DMS53 treated with DMSO at 0.1 percent for 48 hours (cell line): ENCODE measurements around the gene IQCF2.
"Not testable (repeated sequence)": the region's sequence is repeated elsewhere in the genome, so short reads cannot be mapped to it uniquely, and the experiment has no call there.

ENCODE experiments used
- DNase-seq: peaks from one replicate; lab custom pipeline; 2025; ENCODE audit not compliant: unreplicated experiment; lab: John Stamatoyannopoulos, UW

The IQCF2 gene

DNA sequence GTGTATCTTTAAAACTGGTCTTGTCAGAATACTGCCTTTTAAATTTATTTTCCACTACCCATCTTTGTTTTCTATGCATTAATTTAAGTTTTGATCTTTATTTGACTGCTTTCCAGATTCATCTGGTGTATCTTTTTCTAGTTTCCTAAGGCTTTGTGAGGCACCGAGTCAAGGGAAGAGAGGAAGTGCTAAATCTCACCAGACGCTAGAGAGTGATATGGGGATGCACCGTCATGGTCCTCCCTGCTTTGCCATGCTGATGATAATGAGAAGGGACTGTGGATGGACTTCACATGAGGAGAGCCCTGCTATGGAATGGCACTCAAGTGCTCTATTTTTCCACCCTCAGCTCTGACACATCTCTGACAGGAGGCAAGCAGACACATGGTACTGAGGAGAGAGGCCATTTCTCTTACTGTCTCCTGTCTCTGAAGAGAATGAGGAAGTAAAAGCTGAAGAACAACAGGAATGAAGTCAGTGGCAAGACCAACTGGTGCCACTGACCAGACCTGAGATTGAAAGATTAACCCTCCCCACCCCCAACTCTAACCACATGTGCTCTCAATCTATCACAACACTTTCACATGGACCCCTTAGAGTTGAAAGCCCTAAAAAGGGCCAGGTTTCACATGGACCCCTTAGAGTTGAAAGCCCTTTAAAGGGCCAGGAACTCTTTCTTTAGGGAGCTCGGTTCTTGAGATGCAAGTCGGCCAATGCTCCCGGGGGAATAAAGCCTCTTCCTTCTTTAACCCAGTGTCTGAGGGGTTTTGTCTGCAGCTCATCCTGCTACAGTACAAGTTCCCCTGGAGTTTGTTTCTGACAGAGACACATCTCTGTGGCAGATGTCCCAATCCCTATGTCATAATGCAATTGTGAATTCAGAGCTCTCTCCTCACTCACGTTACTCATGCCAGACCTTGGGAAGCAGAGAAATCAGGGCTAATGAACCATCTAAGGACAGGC, at the start of gene IQCF2:
TSS of gene IQCF2 (plus strand) at position 913 of the 963 bp plus-strand sequence. CDS start 52 bp downstream, outside the sequence.
- no peak for DNase-seq

DNA sequence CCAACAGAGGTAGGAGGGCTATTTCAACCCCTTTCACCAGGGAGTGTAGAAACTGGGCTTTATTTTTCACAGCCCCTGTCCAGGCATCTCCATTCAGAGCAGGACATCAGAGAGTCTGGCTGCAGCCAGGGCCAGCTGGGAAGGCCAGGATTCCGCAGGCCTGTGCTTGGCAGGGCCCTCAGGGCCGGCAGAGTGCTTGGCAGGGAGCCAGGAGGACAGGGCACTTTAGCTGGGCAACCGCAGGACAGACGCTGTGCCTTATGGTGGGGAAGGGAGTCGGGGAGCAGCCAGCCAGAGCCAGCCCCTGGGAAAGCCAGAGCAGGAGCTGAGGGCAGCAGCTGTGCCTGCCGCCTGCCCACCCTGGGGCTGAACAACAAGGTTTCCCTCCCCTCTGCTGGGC, 47.9 kb upstream of the IQCF2 start:
- no peak for DNase-seq

DNA sequence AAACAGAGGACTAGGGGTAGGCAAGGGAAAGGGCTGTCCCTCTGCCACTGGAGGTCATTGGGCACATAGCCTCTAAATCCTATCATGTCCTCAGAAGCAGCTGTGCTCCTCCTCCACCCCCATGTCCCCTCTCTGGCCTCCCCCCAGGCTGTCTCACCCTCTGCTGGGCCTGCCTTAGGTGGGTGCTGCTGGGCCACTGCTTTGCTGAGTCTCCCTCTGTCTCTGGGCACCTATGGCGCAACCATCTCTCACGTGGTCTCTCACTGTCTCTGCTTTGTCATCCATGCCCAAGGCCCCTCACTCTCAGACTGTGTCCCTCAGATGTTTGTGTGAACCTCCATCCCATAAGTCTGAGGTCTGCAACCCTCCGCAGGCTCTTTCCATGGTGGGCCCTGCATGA, 47.4 kb upstream of the IQCF2 start:
- DNase-seq, result no peak

DNA sequence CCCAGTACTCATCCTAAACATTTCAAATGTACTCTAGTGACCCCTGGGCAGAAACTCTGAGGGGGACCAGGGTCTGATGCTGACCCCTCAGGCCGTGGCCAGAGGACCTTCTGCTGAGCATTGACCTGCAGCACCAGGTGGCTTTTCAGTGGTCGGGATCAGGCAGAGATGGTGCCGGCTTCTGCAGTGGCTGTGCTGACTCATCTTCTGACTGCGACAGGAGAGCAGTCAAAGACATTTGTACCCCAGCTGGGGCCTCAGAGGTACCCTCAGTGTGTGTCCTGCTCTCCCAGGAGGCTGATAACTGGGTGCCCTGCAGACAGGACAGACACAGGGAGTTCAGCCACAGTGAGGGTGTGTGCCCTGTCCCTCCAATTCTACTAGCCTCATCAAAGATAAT, 45.8 kb upstream of the IQCF2 start:
- DNase-seq, result no peak

DNA sequence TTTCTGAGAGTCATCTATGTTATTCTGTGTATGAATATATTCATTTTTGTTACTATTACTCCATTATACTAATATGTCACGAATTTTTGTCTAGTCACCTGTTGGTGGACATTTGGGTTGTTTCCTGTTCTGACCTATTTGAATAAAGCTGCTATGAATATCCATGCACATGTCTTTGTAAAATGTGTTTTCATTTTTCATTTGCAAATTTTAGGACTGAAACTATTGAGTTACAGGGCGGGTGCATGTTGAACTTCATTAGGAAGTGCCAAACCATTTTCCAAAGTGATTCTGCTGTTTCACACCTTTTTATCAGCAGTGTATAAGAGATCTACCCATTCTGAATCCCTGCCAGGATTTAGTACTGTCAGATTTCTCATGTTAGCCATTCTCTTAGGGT, 44.7 kb upstream of the IQCF2 start:
- DNase-seq, result no peak

DNA sequence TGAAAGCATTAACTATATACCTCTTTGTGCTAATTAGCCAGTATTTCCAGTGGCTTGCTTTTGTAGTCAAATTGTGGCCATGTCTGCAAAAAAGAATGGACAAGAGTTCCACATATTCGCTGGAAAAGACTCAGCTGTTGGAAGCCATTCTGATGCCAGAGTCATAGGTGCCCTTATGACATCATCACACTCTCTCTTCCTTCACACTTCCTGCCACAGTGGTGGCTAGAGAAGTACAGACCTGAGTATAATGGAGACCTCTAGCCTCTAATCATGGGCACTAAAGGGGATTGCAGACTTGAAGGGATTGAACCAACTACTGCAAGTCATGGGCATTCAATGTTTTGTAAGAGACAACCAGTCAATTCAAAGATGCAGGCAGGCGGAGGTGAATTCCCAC, 44.0 kb upstream of the IQCF2 start:
- DNase-seq, result no peak

DNA sequence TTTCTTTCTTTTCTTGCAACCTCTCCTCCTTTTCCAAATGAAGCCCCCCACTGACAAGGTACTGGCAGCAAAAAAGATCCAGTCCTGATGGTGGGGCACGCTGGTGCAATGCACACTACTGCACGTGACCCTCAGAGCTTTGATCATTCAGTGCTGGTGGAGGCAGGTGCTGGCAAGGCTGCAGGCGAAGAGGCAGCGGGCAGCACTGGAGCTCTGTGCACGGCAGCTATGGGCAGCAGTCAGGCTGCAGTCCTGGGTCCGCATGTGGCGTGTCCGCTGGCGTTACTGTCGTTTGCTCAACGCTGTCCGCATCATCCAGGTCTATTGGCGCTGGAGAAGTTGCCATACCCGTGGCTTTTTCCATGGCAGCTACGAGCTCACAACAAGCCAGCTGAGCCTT, 42.3 kb upstream of the IQCF2 start:
- no peak for DNase-seq

DNA sequence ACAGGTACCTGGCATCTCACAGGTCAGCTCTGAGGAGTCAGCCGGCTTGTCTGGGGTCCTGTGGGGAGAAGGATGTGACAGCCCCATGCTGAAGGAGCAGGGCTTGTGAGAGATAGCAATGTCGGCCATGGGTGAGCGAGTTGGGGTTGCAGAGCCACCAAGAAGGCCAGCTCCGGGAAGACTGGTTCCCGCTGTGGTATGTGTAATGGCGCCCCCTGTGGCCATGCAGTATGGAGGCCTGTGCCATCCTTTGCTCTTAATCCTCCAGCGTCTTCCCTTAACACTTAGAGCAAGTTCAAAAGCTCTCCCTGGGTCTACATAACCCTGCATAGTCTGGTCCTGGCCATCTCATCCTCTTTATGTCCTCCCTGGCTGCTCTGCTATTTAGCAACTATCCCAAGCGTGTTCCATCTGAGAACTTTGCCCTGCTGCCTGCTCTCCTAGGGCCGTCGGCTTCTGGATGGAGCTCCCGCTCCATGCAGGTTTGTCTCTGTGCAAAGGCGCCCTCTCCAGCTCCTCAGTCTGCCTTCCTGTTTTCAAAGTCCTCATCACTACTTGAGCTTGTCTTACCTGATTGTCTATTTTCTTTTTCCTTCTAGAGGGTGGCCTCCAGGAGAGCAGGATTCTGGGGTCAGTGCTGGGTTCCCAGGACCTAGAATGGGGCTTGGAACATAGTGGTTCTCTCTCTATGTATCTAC, 41.6 kb upstream of the IQCF2 start:
- DNase-seq, result no peak

DNA sequence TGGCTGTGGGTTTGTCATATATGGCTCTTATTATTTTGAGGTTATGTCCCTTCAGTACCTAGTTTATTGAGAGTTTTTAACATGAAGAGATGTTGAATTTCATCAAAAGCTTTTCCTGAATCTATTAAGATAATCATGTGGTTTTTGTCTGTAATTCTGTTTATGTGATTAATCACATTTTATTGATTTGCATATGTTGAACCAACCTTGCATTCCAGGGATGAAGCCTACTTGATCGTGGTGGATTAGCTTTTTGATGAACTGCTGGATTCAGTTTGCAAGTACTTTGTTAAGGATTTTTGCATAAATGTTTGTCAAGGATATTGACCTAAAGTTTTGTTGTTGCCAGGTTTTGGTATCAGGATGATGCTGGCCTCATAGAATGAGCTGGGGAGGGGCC, 33.1 kb upstream of the IQCF2 start:
- DNase-seq, result no peak

DNA sequence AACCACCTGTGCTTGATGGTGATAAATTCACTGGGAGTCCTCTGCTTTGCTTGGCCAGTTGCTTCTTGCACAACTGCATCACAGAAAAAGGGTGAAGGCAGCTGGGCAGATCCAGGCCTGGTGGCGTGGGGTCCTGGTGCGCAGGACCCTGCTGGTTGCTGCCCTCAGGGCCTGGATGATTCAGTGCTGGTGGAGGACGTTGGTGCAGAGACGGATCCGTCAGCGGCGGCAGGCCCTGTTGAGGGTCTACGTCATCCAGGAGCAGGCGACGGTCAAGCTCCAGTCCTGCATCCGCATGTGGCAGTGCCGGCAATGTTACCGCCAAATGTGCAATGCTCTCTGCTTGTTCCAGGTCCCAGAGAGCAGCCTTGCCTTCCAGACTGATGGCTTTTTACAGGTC, 31.1 kb upstream of the IQCF2 start:
- DNase-seq, result no peak

DNA sequence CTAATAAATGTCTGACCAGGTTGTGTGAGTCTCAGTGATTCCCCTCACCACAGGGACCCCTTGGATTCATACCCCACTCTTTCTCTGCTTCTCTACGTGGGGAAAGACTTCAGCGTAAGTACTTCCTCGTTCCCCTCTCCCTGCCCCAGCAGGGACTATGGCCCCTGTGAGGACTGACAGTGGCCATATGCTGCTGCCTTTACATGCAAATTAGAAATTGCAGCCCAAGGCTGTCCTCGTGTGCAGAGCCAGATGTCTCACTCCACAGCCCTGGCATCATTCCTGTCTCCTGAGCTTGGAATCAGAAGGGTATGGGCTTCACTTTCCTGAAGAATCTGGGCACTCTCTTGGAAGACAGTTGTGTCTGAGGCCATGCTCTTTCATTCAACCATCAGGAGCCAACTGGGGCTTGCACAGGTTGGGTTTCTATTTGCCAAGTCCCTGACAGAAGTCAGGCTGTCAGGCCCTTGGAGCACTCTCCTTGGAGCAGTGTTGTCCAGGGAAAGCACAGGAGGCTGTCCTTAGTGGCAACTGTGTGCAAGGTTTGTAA, 30.5 kb upstream of the IQCF2 start:
- DNase-seq, result no peak

DNA sequence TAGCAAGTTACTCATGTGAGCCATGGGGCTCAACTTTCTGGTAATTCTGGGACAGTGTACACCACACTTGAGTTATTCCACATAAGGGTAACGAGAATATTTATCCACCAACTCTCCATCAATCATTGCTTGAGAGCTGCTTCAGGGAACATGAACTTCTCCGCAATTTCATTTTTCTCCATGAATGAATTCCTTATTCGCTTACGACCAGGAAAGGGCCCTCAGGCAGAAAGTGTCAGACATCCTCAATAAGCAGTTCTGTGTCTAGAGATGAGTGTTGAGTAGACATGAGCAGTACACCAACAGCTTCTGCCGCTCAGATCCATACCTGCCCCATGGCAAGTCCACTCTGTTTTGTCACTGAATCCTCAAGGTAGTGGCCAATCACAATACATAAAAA, 24.8 kb upstream of the IQCF2 start:
- DNase-seq, result no peak

DNA sequence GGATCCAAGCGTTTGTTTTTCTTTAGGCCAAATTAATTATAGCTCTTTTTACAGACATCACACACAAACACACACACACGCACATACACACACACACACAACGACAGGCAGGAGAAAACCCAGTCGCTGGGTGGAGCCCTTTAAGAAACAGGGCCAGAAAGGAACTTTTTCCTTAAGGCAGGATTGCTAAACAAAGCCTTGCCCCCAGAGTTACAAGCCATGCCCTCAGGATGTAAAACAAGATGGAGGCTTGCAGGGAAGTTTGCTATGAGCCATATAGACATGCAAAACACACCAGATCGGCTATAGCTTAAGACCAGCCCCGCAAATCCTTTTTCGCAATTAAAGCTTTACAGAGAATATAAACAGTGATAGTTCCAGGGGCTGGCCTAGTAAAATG, 16.3 kb upstream of the IQCF2 start:
- DNase-seq, result no peak

DNA sequence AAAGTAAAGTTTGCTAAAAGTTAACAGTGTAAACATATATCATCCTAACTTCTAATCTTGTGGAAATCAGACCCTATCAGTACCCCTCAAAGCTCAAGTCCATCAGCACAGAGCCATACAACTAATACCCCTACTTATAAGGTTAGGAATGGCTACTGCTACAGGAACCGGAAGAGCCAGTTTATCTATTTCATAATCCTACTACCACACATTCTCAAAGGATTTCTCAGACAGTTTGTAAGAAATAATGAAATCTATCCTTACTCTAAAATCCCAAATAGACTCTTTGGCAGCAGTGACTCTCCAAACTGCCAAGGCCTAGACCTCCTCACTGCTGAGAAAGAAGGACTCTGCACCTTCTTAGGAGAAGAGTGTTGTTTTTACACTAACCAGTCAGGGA, 6.0 kb upstream of the IQCF2 start:
- DNase-seq, result not testable (repeated sequence)

DNA sequence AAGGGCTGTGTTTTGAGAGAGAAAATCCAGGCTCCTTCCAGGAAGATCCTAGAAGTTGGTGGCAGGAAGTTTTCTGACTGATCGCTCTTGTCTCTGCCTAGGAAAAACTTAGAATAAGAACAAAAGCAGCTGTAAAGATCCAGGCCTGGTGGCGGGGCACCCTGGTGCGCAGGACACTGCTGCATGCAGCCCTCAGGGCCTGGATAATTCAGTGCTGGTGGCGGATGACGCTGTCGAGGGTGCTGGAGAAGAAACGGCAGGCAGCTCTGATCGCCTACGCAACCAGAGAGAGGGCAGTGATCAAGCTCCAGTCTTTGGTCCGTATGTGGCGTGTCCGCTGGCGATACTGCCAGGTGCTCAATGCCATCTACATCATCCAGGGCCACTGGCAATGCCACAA, 1.5 kb downstream of the IQCF2 start:
- DNase-seq, result no peak

DNA sequence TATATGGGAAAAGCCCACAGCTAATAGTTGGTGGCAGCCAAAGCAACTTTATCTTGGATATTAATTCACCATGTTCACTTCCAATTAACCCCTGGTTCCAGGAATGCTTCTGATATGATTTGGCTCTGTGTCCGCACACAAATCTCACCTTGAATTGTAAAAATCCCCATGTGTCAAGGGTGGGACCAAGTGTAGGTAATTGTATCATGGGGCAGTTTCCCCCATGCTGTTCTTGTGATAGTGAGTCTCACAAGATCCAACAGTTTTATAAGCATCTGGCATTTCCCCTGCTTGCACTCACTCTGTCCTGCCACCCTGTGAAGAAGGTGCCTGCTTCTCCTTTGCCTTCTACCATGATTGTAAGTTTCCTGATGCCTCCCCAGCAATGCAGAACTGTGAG, 7.5 kb downstream of the IQCF2 start:
- DNase-seq, result not testable (repeated sequence)

DNA sequence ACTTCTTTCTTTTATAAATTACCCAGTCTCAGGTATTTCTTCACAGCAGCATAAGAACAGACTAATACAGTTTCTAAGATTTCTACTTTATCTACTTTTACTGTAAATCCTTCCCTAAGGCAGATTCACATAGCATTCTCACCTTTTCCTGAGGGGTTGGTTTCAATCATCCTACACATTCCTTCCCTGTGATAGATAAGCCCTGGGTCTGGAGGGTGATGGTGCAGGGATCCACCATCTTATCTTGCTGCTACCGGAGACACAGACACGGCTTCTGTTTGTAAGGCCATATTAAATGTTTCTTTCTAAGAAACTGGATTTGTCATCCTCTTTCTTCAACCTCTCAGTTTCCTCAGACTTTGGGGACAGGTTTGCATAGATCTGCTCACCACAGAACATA, 7.9 kb downstream of the IQCF2 start:
- no peak for DNase-seq

DNA sequence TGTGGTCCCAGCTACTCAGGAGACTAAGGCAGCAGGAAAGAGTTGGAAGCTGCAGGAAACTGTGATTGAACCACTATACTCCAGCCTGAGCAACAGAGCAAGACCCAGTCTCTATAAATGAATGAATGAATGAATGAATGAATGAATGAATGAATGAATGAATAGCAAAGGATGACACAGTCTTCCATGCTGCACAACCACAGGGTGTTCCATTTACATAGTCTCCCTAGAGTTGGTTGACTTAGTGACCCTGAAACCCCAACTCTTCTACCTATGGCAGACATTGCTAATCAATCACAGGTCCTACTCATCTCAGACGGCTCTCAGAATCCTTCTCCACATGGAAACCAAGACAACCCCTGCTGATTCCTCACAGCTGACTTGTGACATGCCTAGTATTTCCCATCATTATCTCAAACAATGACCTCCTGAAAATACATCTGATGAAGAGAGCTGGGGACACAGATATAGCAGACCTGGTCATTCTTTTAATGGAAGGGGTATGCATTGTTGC, 11.9 kb downstream of the IQCF2 start:
- DNase-seq, result no peak

DNA sequence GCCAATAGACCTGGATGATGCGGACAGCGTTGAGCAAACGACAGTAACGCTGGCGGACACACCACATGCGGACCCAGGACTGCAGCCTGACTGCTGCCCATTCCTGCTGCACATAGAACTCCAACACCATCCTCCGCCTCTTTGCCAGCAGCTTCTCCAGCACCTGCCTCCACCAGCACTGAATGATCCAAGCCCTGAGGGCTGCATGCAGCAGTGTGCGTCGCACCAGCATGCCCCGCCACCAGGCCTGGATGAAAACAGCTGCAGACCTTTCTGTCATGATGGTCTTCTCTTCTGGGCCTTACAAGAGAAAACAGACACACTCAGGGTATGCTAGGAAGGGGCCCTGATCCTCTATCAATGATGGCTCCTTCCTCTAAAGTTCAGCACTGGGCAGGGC, 12.5 kb downstream of the IQCF2 start:
- no peak for DNase-seq

DNA sequence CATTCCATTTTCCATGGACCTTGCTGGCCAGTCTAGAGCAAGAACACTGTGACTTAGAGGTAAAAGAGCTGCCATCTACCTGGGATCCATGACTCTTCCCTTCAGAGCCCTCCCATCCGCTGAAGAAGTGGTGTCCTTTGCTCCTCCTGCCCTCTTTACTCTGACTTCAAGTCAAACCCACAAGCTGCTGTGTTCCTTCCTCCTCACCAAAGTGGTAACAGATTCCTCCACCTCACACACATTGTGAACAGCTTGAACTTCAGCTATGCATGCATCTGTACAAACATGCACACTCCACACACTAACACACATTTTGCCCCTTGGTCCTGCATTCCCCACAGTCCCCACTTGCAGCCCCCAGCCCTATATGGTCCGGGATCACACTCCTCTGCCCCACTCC, 13.0 kb downstream of the IQCF2 start:
- DNase-seq, result no peak

DNA sequence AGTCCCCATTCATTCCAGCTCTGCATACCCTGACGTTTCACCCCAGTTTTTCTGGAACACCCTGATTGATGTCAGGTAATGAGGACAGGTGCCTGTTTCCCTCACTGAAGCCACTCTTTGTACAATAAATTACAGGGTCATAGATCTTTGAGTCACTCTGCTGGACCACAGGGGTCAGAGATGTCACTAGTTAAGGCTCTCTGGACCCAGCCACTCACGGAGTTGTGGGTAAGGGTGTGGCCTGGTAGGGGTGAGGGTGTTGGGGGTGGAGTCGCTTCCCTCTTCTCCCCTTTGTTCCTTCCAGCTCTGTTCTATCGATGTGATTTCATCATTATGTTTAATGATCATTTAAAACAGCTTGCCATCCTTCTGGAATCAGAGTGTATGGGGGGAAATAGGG, 13.5 kb downstream of the IQCF2 start:
- DNase-seq, result no peak

DNA sequence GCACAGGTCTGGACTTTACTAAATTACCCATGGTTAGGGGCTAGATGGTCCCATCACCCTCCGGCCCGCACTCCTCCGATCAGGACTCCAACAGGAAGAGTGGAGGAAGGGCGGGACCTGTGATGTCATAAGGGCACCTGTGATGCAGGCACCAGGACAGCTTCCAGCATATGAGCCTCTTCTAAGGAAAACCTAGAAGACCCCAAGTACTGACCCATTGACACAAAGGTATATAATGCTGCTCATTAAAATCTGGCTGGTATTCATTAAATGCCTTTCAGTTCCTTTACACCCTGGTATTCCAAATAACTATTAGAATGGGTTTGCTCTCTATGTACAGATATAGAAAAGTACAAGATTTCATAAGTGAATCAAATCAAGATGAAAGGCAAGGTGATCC, 14.1 kb downstream of the IQCF2 start, which contains the start of gene IQCF5:
TSS of gene IQCF5 (minus strand) at position 101 of the 400 bp plus-strand sequence. CDS start at position 31, 70 bp downstream.
- DNase-seq, result no peak
